Measurements from ENCODE around the gene RPS6KA1.

Gene RPS6KA1

DNA sequence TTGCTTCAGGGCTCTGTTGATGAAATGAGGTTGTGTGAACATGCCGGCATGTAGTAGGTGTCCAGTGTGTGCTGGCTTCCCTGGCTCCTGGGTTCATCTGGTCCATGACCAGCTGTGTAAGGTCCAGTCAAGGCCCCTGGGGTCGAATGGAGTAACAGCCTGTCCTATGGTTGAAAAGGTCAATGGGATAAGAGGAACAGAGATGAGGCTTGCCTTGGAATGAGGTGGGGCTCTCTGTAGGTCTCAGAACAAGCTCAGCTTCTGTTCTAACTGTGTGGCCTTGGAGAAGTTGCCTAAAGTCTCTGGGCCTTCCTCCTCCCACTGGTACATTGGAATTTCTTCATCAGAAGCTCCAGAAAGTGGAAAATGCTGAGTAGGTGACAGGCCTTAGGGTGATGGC is 26.6 kb downstream of the RPS6KA1 start:
- ATAC-seq (ENCODE audit: low read depth): no peak

DNA sequence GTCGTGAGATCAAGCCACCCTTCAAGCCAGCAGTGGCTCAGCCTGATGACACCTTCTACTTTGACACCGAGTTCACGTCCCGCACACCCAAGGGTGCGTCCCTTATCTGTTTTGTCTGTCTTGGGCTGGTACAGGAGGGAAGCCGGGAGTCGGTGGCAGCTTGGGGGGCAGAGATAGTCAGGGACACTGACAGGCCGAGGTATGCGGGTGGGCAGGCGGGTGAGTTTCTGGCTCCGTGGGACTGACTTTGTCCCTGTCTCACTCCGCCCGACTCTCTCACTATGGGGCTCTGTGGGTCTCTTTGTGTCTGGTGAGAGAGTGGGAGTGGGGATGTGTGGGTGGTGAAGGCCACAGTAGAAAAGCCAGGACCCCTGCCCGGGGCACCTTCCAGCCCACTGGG is 27.4 kb downstream of the RPS6KA1 start:
- Histone ChIP-seq H3K27ac (ENCODE audit: poor library complexity, severe bottlenecking) (no peak overlapping the region), H3K4me1 (ENCODE audit: insufficient read depth, poor library complexity, severe bottlenecking) (no peaks in the 10 kb centered on the region), H3K36me3 (ENCODE audit: low read depth) (peaks cover 87% of the 10 kb centered on the region), H3K9me3 (ENCODE audit: severe bottlenecking) (no peaks in the 10 kb centered on the region), H3K27me3 (ENCODE audit: insufficient read depth, poor library complexity, severe bottlenecking) (no peaks in the 10 kb centered on the region), H3K4me3 (ENCODE audit: severe bottlenecking) (no peak overlapping the region)
- ATAC-seq (ENCODE audit: low read depth): no peak
- no peak for DNase-seq (ENCODE audit: low spot score)
- no peak for TF ChIP-seq CTCF (IDR thresholded peaks at IDR 0.05; ENCODE audit: poor library complexity, severe bottlenecking)

More for the DNA sequence above, 26.6 kb downstream of the RPS6KA1 start:
- no peak for TF ChIP-seq CTCF (IDR thresholded peaks at IDR 0.05; ENCODE audit: poor library complexity, severe bottlenecking)
- Histone ChIP-seq H3K4me3 (ENCODE audit: severe bottlenecking) (no peak overlapping the region), H3K4me1 (ENCODE audit: insufficient read depth, poor library complexity, severe bottlenecking) (no peaks in the 10 kb centered on the region), H3K27ac (ENCODE audit: poor library complexity, severe bottlenecking) (no peak overlapping the region), H3K27me3 (ENCODE audit: insufficient read depth, poor library complexity, severe bottlenecking) (no peaks in the 10 kb centered on the region), H3K36me3 (ENCODE audit: low read depth) (peaks cover 87% of the 10 kb centered on the region), H3K9me3 (ENCODE audit: severe bottlenecking) (no peaks in the 10 kb centered on the region)
- no peak for DNase-seq (ENCODE audit: low spot score)

DNA sequence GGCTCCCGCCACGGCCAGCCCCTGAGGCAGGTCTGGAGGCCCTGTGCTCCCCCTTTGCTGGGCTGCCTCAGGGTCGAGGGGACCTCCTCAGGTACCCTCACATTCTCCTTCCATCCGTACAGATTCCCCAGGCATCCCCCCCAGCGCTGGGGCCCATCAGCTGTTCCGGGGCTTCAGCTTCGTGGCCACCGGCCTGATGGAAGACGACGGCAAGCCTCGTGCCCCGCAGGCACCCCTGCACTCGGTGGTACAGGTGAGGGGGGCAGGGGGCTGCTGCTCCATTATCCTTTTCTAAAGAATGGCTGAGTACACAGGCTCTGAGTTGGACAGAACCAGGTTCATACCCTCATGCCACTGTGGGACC is 29.1 kb downstream of the RPS6KA1 start:
- peaks cover 86% of the 10 kb centered on the region for H3K36me3 ChIP-seq (ENCODE audit: low read depth)
- no peak for ATAC-seq (ENCODE audit: low read depth)

GRCh38 chr1:26560403-26560780 is 30.8 kb downstream of the RPS6KA1 start:
- DNase-seq (ENCODE audit: low spot score): no peak
- ATAC-seq (ENCODE audit: low read depth): no peak
- H3K4me1 ChIP-seq (ENCODE audit: insufficient read depth, poor library complexity, severe bottlenecking): no peaks in the 10 kb centered on the region
- H3K36me3 ChIP-seq (ENCODE audit: low read depth): peaks cover 85% of the 10 kb centered on the region
- no peak for TF ChIP-seq CTCF (IDR thresholded peaks at IDR 0.05; ENCODE audit: poor library complexity, severe bottlenecking)
- no peak overlapping the region for H3K27ac ChIP-seq (ENCODE audit: poor library complexity, severe bottlenecking)
- H3K27me3 ChIP-seq (ENCODE audit: insufficient read depth, poor library complexity, severe bottlenecking): no peaks in the 10 kb centered on the region
- no peaks in the 10 kb centered on the region for H3K9me3 ChIP-seq (ENCODE audit: severe bottlenecking)
- H3K4me3 ChIP-seq (ENCODE audit: severe bottlenecking): no peak overlapping the region

More for the DNA sequence above, 29.1 kb downstream of the RPS6KA1 start:
- no peak for TF ChIP-seq CTCF (IDR thresholded peaks at IDR 0.05; ENCODE audit: poor library complexity, severe bottlenecking)
- H3K27ac ChIP-seq (ENCODE audit: poor library complexity, severe bottlenecking): no peak overlapping the region
- H3K4me3 ChIP-seq (ENCODE audit: severe bottlenecking): no peak overlapping the region
- DNase-seq (ENCODE audit: low spot score): no peak
- no peaks in the 10 kb centered on the region for H3K27me3 ChIP-seq (ENCODE audit: insufficient read depth, poor library complexity, severe bottlenecking)
- H3K4me1 ChIP-seq (ENCODE audit: insufficient read depth, poor library complexity, severe bottlenecking): no peaks in the 10 kb centered on the region
- H3K9me3 ChIP-seq (ENCODE audit: severe bottlenecking): no peaks in the 10 kb centered on the region

DNA sequence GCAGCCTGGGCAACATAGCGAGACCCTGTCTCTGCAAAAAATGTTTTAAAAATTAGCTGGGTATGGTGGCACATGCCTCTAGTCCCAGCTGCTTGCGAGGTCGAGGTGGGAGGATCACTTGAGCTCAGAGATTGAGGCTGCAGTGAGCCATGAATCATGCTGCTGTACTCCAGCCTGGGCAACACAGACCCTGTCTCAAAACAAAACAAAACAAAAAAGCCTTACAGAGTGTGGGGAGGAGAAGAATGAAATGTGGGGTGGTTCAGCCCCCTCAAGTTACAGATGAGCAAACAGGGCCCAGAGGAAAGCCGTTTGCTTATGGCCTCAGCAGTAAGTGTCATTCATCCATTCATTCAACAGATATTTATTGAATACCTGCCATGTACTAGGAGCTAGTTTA is 40.7 kb downstream of the RPS6KA1 start:
- no peaks in the 10 kb centered on the region for H3K4me1 ChIP-seq (ENCODE audit: insufficient read depth, poor library complexity, severe bottlenecking)
- DNase-seq (ENCODE audit: low spot score) (no peak), ATAC-seq (ENCODE audit: low read depth) (no peak)
- no peaks in the 10 kb centered on the region for H3K9me3 ChIP-seq (ENCODE audit: severe bottlenecking)
- TF ChIP-seq CTCF (IDR thresholded peaks at IDR 0.05; ENCODE audit: poor library complexity, severe bottlenecking): no peak
- no peak overlapping the region for H3K4me3 ChIP-seq (ENCODE audit: severe bottlenecking)
- H3K27me3 ChIP-seq (ENCODE audit: insufficient read depth, poor library complexity, severe bottlenecking): no peaks in the 10 kb centered on the region
- no peak overlapping the region for H3K27ac ChIP-seq (ENCODE audit: poor library complexity, severe bottlenecking)
- peaks cover 79% of the 10 kb centered on the region for H3K36me3 ChIP-seq (ENCODE audit: low read depth)

All from RWPE2 (cell line).